ENCODE measurements around the gene ZNF554.

DNA sequence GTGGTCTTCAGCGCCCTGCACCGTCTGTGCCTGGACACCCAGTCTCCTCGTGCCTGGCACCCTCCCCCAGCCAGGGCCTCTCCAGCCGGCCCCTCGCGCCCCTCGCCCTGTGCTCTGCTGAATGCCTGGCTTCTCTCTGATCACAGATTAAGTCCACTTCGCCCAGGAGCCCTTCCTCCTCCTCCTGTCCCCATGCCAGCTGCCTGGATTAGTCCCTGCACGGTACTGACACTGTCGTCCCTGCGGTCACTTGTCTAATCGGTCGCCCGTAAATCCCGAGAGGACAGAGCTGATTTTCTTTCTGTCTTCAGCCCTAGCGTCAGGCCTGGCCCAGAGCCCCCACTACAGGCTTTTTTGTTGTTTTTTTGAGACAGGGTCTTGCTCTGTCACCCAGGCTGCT, 27.8 kb upstream of the ZNF554 start:
- TF ChIP-seq EHMT2 (IDR thresholded peaks at IDR 0.05; ENCODE audit: low read depth) (no peak), FOXS1 (CRISPR knock-in tag; IDR thresholded peaks at IDR 0.05) (no peak), MAZ (IDR thresholded peaks at IDR 0.05; ENCODE audit: borderline replicate concordance, low read depth, low read length) (no peak), JUN (IDR thresholded peaks at IDR 0.05) (no peak), POLR2A (IDR thresholded peaks at IDR 0.05; ENCODE audit: low read length) (no peak)
- TF ChIP-seq, protein P1, sequence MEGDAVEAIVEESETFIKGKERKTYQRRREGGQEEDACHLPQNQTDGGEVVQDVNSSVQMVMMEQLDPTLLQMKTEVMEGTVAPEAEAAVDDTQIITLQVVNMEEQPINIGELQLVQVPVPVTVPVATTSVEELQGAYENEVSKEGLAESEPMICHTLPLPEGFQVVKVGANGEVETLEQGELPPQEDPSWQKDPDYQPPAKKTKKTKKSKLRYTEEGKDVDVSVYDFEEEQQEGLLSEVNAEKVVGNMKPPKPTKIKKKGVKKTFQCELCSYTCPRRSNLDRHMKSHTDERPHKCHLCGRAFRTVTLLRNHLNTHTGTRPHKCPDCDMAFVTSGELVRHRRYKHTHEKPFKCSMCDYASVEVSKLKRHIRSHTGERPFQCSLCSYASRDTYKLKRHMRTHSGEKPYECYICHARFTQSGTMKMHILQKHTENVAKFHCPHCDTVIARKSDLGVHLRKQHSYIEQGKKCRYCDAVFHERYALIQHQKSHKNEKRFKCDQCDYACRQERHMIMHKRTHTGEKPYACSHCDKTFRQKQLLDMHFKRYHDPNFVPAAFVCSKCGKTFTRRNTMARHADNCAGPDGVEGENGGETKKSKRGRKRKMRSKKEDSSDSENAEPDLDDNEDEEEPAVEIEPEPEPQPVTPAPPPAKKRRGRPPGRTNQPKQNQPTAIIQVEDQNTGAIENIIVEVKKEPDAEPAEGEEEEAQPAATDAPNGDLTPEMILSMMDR (IDR thresholded peaks at IDR 0.05), result no peak
- TF ChIP-seq, protein P2, sequence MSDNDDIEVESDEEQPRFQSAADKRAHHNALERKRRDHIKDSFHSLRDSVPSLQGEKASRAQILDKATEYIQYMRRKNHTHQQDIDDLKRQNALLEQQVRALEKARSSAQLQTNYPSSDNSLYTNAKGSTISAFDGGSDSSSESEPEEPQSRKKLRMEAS (IDR thresholded peaks at IDR 0.05), result no peak
- TF ChIP-seq, protein P3, sequence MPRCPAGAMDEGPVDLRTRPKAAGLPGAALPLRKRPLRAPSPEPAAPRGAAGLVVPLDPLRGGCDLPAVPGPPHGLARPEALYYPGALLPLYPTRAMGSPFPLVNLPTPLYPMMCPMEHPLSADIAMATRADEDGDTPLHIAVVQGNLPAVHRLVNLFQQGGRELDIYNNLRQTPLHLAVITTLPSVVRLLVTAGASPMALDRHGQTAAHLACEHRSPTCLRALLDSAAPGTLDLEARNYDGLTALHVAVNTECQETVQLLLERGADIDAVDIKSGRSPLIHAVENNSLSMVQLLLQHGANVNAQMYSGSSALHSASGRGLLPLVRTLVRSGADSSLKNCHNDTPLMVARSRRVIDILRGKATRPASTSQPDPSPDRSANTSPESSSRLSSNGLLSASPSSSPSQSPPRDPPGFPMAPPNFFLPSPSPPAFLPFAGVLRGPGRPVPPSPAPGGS (IDR thresholded peaks at IDR 0.05), result no peak
- TF ChIP-seq, protein P4, sequence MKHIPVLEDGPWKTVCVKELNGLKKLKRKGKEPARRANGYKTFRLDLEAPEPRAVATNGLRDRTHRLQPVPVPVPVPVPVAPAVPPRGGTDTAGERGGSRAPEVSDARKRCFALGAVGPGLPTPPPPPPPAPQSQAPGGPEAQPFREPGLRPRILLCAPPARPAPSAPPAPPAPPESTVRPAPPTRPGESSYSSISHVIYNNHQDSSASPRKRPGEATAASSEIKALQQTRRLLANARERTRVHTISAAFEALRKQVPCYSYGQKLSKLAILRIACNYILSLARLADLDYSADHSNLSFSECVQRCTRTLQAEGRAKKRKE (CRISPR knock-in tag; IDR thresholded peaks at IDR 0.05; ENCODE audit: low read depth), result no peak
